T-helper 2 cell treated with Interferon-gamma antibody and Interleukin-4, amounts not matched to agents 5 μg/mL and 100 μg/mL, for 36 hours (primary cell): ENCODE data around the gene SRCIN1.

Experiments
- DNase-seq: peaks from one replicate; pipeline ENCODE4 v3.0.0; 2021; ENCODE audit warnings: low spot score
- H3K27ac Mint-ChIP-seq: one replicate; pipeline ENCODE4 v1.8.0; 2021; ENCODE audit warnings: mild to moderate bottlenecking, mixed read lengths
- H3K27me3 Mint-ChIP-seq: one replicate; pipeline ENCODE4 v1.8.0; 2021; ENCODE audit warnings: low read depth, mixed read lengths
- H3K36me3 Mint-ChIP-seq: one replicate; pipeline ENCODE4 v1.8.0; 2021; ENCODE audit warnings: low read depth, mixed read lengths
- H3K4me1 Mint-ChIP-seq: one replicate; pipeline ENCODE4 v1.8.0; 2021; ENCODE audit warnings: low read depth, mixed read lengths
- H3K4me3 Mint-ChIP-seq: one replicate; pipeline ENCODE4 v1.8.0; 2022; ENCODE audit warnings: mild to moderate bottlenecking, moderate library complexity, mixed read lengths
- H3K9me3 Mint-ChIP-seq: one replicate; pipeline ENCODE4 v1.8.0; 2021; ENCODE audit warnings: mixed read lengths

SRCIN1 gene

DNA sequence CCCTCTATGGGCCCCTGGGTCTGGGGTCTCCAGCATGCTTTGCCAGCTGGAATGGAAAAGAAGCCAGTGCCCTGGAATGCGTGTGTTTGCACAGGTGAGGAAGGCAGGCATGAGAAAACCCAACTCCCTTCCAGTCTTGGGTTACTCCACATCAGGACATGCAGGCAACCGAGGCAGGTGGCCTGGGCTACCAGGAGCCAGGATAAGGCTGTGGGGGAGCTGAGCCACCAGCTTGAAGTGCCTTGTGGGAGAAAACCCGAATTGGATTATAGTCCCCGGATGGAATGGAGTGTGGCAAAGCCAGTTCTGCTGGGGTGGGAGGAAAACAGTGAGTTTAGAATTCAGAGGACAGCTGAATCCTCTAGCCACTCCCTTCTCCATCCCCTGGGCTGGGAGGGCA, 7.2 kb downstream of the SRCIN1 start:
- DNase-seq = no peak
- H3K27ac Mint-ChIP-seq = no peak overlapping the region
- H3K4me1 Mint-ChIP-seq = peaks cover 4% of the 10 kb centered on the region
- H3K9me3 Mint-ChIP-seq = no peaks in the 10 kb centered on the region
- H3K36me3 Mint-ChIP-seq = no peaks in the 10 kb centered on the region
- H3K27me3 Mint-ChIP-seq = peaks cover 91% of the 10 kb centered on the region
- H3K4me3 Mint-ChIP-seq = no peak overlapping the region

DNA sequence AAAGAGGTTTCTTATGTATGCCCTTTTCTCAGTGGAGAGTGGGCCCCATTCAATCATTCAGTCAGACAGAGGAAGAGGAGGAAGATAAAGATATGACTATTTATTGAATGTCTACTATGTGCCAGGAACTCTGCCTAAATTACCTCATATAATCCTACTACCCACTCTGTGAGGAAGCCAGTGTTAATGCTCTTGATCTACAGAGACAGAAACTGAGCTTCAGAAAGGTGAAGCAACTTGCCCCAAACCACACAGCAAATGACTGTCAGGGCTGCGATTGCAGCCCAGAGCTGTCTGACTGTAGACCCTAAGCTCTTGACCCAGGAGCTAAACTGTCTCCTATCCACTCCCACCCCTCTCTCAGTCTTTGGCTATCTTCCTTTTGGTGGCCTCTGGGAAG, 8.4 kb downstream of the SRCIN1 start:
- Mint-ChIP-seq H3K27me3 (peaks cover 91% of the 10 kb centered on the region), H3K9me3 (no peaks in the 10 kb centered on the region), H3K4me1 (peaks cover 15% of the 10 kb centered on the region), H3K4me3 (no peak overlapping the region), H3K36me3 (no peaks in the 10 kb centered on the region), H3K27ac (no peak overlapping the region)
- DNase-seq = no peak

DNA sequence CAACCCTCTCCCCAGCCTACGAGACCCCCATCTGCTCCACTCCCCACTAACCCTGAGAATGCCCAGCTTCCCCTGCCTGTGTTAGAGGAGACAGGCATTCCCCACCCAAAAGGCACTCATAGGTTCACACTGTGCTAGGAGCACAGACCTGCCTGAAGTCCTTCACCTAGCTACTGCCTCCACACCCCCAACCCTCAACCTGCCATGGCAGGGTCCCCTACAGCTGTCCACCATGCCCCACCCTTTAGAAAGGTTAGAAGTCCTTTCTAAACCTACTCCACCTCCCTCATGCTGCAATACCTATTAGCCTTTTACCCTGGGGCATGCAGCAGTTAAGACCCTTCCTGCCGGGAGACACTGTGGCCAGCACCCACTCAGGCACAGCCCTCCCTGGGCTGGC, 9.1 kb downstream of the SRCIN1 start:
- H3K36me3 Mint-ChIP-seq = no peaks in the 10 kb centered on the region
- H3K27ac Mint-ChIP-seq = no peak overlapping the region
- DNase-seq = no peak
- peaks cover 91% of the 10 kb centered on the region for H3K27me3 Mint-ChIP-seq
- peaks cover 22% of the 10 kb centered on the region for H3K4me1 Mint-ChIP-seq
- H3K4me3 Mint-ChIP-seq = no peak overlapping the region
- H3K9me3 Mint-ChIP-seq = no peaks in the 10 kb centered on the region

GRCh38 chr17:38595892-38596291, 9.9 kb downstream of the SRCIN1 start:
- no peak for DNase-seq
- Mint-ChIP-seq H3K36me3 (no peaks in the 10 kb centered on the region), H3K4me1 (peaks cover 29% of the 10 kb centered on the region), H3K27ac (no peak overlapping the region), H3K4me3 (no peak overlapping the region), H3K9me3 (no peaks in the 10 kb centered on the region), H3K27me3 (peaks cover 91% of the 10 kb centered on the region)

- Mint-ChIP-seq H3K27me3 (peaks cover 91% of the 10 kb centered on the region), H3K36me3 (no peaks in the 10 kb centered on the region)
Measured at GRCh38 chr17:38594152-38594551, 11.6 kb downstream of the SRCIN1 start.

DNA sequence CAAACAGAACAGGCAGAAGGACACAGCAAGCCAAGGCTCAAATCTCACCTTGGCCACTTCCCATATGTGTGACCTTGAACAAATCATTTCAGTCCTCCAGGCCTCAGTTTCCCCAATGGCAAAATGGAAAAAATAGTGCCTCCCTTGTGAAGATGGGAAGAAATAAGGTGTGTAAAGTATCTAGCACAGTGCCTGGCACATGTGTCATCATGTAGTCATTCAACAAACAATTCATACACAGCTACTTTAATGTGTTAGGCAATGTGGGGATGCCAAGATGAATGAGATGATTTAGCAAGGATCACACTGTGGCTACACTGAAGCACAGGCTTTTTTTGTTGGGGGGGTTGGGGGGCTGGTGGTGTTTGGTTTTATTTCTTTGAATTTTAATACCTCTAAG, 13.3 kb downstream of the SRCIN1 start:
- Mint-ChIP-seq H3K36me3 (no peaks in the 10 kb centered on the region), H3K4me1 (peaks cover 28% of the 10 kb centered on the region), H3K9me3 (no peaks in the 10 kb centered on the region), H3K4me3 (peak overlapping the region; percentile 59), H3K27ac (no peak overlapping the region), H3K27me3 (peaks cover 93% of the 10 kb centered on the region)
- DNase-seq = no peak

More at GRCh38 chr17:38594152-38594551, 11.6 kb downstream of the SRCIN1 start:
- DNase-seq = no peak
- no peak overlapping the region for H3K27ac Mint-ChIP-seq
- no peaks in the 10 kb centered on the region for H3K9me3 Mint-ChIP-seq
- no peak overlapping the region for H3K4me3 Mint-ChIP-seq
- H3K4me1 Mint-ChIP-seq = peaks cover 29% of the 10 kb centered on the region

GRCh38 chr17:38591759-38592241, 14.0 kb downstream of the SRCIN1 start:
- H3K27ac Mint-ChIP-seq = no peak overlapping the region

GRCh38 chr17:38590988-38591758, 14.6 kb downstream of the SRCIN1 start:
- Mint-ChIP-seq H3K27ac (no peak overlapping the region), H3K4me3 (peak overlapping the region; percentile 59), H3K9me3 (no peaks in the 10 kb centered on the region), H3K36me3 (no peaks in the 10 kb centered on the region), H3K4me1 (peaks cover 27% of the 10 kb centered on the region), H3K27me3 (peaks cover 90% of the 10 kb centered on the region)
- no peak for DNase-seq

More at GRCh38 chr17:38591759-38592241, 14.0 kb downstream of the SRCIN1 start:
- Mint-ChIP-seq H3K36me3 (no peaks in the 10 kb centered on the region), H3K9me3 (no peaks in the 10 kb centered on the region), H3K4me3 (peak overlapping the region; percentile 59), H3K4me1 (peaks cover 27% of the 10 kb centered on the region), H3K27me3 (peaks cover 90% of the 10 kb centered on the region)
- peak; percentile 40 for DNase-seq

DNA sequence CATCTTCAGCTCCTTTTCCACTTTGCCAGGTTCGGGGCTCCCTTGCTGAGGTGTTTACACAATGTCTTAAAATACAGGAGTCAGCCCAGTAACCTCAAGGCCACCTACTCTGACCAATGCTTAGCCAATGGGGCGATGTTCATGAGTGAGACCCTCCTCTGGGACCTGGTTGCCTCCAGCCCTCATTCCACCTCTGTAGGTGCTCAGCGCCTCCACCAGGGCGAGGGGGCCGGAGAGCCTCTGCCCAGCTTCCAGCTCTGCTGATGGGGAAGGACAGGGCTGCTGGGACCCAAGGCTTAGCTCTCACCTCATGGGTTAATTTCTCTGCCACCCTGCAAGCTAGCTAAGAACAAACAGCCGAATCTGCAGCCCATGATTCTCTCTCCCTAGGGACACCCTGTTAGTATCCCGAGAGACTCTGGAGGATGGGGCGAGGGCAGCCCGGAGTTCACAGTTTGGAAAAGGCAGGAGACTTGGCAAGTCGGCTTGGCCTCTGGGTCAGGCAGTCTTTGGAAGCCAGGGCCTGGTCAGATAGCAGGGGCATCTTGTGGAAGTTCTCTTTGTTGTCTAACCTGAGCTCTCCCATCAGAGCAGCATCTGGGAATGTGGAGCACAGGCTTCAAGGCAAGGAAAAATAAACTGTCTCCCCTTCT, 16.2 kb downstream of the SRCIN1 start:
- Mint-ChIP-seq H3K27ac (no peak overlapping the region), H3K36me3 (no peaks in the 10 kb centered on the region), H3K9me3 (no peaks in the 10 kb centered on the region), H3K4me1 (peaks cover 28% of the 10 kb centered on the region), H3K27me3 (peaks cover 89% of the 10 kb centered on the region), H3K4me3 (no peak overlapping the region)
- DNase-seq = no peak

GRCh38 chr17:38588788-38589174, 17.0 kb downstream of the SRCIN1 start:
- Mint-ChIP-seq H3K4me1 (peaks cover 30% of the 10 kb centered on the region), H3K36me3 (no peaks in the 10 kb centered on the region), H3K27me3 (peaks cover 88% of the 10 kb centered on the region), H3K9me3 (no peaks in the 10 kb centered on the region), H3K4me3 (no peak overlapping the region), H3K27ac (no peak overlapping the region)
- no peak for DNase-seq

- Mint-ChIP-seq H3K9me3 (no peaks in the 10 kb centered on the region), H3K27ac (no peak overlapping the region), H3K4me1 (peaks cover 28% of the 10 kb centered on the region), H3K36me3 (no peaks in the 10 kb centered on the region), H3K4me3 (no peak overlapping the region), H3K27me3 (peaks cover 83% of the 10 kb centered on the region)
- no peak for DNase-seq
Measured at GRCh38 chr17:38587947-38588787, 17.6 kb downstream of the SRCIN1 start.

DNA sequence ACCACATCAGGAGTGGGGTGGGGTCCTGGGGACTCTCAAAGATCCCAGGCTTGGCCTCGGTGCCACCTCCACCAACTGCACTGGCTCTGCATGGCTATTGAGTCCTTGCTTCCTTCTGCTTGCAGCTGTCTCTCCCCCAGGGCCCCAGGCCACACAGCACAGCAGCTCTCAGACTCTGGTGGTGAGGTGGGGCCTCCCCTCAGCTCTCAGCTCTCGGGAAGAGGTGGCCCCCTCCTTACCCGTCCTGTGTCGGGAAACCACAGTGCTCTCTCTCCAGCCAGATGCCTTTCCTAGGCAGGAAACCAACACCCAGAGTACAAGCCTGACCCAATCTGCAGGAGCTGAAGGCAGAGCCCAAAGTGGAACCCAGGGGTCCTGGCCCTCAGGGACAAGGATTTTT, 18.5 kb downstream of the SRCIN1 start:
- no peak overlapping the region for H3K4me3 Mint-ChIP-seq
- no peak for DNase-seq
- H3K9me3 Mint-ChIP-seq = no peaks in the 10 kb centered on the region
- peaks cover 18% of the 10 kb centered on the region for H3K4me1 Mint-ChIP-seq
- peaks cover 80% of the 10 kb centered on the region for H3K27me3 Mint-ChIP-seq
- no peak overlapping the region for H3K27ac Mint-ChIP-seq
- no peaks in the 10 kb centered on the region for H3K36me3 Mint-ChIP-seq

- Mint-ChIP-seq H3K27me3 (peaks cover 82% of the 10 kb centered on the region), H3K4me3 (no peak overlapping the region), H3K27ac (no peak overlapping the region), H3K36me3 (no peaks in the 10 kb centered on the region), H3K4me1 (peaks cover 14% of the 10 kb centered on the region), H3K9me3 (no peaks in the 10 kb centered on the region)
- DNase-seq = no peak
Measured at GRCh38 chr17:38586788-38587187, 19.0 kb downstream of the SRCIN1 start.
